Stimulated activated naive CD4-positive, alpha-beta T cell (primary cell): ENCODE measurements around the gene ST3GAL3.
A peak's percentile ranks its signal among the peaks of the same experiment; 100 is the strongest.

Experiments used
- DNase-seq, 6 experiments: peaks; one replicate each; lab custom pipeline; 2025; lab: John Stamatoyannopoulos, UW

Gene ST3GAL3

GRCh38 chr1:43913666-43914360 lies 206.5 kb downstream of the ST3GAL3 start:
- DNase-seq = no peak

- no peak for DNase-seq
These were observed 207.5 kb downstream of the ST3GAL3 start for GRCh38 chr1:43914576-43915525.

DNA sequence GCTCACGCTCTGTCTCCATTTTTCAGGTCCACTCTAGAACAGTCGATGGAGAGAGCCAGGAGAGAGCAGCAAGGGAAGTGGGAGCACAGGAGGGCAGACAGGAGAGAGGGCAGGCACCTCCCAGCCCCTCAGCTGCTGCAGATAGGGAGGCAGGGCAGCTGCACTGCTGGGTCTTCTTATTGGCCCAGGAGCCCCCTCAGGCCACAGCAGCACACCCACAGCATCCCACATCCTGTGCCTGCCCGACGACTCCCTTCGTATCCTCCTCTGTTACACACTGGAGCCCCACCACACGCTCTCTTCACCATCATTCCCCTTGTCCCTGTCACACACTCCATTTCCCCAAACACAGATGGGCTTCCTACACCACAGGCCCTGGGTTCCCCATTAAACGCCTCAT lies 212.6 kb downstream of the ST3GAL3 start:
- no peak for DNase-seq

GRCh38 chr1:43921022-43921421 lies 213.7 kb downstream of the ST3GAL3 start:
- DNase-seq = no peak

- no peak for DNase-seq
These were observed 217.2 kb downstream of the ST3GAL3 start for GRCh38 chr1:43924516-43924915.

DNA sequence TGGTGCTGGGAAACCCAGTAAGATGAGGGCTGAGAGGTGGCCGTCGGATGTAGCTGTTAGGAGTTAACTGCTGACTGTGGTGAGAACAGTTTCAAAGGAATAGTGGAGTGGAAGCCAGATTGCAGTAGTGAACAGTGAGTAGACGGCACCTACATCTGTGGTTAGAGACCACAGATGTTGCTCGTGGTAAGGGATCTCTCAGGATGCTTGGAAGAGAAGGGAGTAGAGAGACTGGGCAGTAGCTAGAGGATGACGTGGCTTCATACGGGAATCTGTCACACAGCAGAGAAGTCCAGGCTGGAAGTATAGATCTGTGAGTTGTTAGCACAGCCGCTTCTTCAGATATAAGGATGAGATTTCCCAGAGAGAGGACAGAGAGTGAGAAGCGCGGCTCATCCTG lies 218.5 kb downstream of the ST3GAL3 start:
- no peak for DNase-seq

- no peak for DNase-seq
These were observed 223.0 kb downstream of the ST3GAL3 start for GRCh38 chr1:43930168-43930948.

DNA sequence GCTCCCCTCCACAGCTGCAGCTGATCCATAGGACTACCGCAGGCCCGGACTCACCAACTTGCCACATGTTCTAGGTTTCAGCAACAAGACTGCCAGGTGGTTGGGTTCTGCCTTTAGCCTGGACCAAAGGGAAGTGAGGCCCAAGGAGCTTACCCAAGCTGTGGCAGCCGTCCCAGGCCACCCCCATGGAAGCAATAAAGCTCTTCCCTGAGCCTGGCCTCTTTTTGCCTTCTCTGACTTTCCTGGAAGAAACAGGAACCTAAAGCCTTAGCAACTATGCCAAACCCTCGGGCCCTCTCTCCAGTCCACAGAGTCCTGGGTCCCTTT lies 223.6 kb downstream of the ST3GAL3 start:
- DNase-seq = no peak

DNA sequence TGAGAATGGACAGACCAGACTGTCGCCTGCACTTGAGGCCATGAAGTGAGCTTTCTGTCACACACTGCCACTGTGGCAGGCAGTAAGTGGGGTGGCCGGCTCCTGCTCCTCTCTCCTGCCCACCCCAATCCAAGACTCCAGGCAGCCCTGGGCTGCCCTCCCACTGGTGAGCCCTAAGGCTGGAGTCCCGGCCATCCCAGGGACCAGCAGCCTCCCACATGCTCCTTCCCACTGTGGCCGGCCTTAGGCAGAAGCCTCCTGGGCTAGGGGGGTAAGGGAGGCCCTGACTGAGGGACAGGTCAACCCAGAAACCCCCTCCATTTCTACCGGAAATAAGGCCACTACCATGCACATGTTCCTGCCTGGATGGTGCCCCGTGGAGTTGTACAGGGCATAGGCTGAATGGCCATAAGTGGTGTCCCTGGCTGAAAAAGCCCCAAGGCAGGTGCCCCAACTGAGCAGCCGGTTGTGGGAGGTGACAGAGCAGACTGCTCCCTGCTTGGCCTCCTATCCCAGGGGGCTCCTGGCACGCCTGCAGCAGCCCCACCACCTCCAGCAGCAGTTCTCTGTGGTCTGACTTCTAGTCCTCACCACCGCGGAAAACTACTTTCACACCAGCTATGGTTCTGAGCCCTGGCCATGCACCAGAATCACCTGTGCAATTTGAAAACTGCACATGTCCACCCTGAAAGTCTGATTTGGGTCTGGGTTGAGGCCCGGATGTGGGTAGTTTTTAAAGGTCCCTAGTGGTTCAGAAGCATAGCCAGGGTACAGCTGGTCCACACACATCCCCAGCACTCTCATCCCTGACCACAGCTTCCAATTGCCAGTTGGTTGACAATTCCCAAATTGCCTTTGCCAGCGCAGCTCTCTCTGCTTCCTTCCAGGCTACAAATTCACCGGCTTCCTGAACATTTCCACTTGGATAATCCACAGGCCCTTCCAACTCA lies 224.7 kb downstream of the ST3GAL3 start:
- no peak for DNase-seq

DNA sequence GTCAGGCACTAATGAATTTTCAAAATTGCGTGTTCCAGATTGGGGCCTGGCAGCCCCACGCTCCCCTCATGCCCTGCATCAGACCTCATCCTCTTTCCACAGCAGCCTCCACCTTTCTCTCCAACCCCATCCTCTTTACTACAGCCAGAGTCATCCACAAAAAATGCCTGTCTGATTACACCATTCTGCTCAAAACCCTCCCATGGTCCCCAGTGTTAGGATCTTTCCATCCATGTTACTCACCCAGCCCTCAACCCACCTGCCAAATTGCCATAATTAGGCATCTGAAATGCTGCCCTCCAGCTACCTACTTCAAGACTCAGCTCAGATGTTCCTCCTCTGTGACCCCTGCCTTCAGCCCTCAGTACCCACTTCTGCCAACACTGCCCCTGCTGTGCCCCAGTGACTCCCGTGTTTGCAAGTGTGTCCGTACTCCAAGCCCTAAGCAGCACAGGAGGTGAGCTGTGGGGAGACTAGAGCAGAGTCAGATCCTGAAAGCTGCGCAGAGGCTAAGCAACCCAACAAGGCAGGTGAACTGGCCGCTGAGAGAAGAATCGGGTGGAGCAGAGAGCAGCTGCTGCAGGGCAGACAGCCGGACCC lies 225.6 kb downstream of the ST3GAL3 start:
- peak in 1 of 6 experiments; percentile 6 for DNase-seq

DNA sequence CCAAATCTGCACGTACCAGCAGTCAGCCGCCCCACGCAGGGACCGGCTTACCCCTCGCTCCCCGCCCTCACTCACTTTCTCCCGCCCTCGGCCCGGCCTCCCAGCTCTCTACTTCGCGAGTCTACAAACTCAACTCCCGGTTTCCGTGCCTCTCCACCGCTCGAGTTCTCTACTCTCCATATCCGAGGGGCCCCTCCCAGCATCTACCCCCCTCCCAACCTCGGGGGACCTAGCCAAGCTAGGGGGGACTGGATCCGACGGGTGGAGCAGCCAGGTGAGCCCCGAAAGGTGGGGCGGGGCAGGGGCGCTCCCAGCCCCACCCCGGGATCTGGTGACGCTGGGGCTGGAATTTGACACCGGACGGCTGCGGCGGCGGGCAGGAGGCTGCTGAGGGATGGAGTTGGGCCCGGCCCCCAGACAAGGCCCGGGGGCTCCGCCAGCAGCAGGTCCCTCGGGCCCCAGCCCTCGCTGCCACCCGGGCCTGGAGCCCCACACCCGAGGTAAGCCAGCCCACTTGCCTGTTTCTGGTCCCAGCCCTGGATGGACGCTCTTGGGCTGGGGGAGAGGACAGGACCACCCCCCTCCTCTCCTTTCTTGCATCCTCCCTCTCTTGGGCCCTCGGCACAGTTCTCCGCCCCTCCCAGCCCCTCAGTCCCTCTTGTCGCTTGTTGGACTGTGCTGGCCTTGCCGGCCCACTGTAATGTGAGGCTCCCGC lies 226.2 kb downstream of the ST3GAL3 start, which contains the start of gene ARTN:
Gene ARTN (plus strand): TSS at position 416 of the 715 bp plus-strand sequence. CDS start 1,856 bp downstream, outside the sequence.
- DNase-seq = no peak

DNA sequence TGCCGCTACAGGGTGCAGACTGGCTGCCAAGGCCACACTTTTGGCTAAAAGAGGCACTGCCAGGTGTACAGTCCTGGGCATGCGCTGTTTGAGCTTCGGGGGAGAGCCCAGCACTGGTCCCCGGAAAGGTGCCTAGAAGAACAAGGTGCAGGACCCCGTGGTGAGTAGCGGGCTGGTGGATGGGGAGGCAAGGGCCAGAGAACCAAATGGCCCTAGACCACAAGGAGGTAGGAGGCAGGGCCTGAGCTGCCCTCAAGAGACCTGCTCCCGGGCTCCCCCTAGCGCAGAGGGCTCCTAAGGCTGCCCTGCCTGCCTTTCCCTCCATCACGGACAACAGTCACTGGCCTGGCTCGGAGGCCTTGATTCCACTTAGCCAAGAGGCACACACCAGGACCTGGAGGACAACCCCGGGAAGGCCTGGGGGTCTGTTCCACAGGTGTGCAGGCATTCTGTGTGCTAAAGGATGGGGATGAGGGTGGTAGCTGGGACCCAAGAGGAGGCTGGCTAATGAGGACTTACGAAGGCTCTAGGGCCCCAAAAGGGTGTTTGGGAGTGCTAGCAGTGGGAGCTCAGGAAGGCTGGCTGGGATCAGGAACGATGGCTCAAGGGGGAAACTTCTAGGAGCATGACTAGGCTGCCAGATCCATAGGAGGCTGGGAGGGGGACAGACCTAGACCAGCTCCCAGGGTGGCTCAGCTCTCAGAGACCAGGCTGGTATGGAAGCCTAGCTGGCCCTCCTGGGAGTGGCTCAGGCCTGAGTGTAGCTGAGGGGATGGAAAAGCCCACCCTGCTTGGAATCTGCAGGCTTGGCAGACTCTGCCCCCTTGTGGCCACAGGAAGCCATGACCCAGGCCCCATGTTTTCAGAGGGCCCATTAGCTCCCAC lies 227.0 kb downstream of the ST3GAL3 start:
- peak in 4 of 6 experiments; percentile 33 to 40 (median 36) for DNase-seq

DNA sequence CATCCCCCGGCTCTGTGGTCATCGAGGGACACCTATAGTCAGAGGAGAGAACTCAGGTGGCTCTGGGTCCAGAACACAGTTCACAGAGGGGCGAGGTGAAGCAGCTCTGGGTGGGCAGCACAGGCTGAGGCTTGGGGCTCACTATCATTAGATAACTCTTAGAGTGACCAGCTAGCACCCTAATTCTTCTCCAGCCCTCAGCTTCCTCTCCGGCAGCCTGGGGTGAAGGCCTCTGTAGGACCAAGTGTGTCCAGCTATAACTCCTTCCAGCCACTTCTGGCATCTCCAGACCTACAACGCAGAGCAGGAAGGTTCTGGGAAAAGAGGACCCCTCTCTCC lies 227.6 kb downstream of the ST3GAL3 start:
- DNase-seq = no peak

DNA sequence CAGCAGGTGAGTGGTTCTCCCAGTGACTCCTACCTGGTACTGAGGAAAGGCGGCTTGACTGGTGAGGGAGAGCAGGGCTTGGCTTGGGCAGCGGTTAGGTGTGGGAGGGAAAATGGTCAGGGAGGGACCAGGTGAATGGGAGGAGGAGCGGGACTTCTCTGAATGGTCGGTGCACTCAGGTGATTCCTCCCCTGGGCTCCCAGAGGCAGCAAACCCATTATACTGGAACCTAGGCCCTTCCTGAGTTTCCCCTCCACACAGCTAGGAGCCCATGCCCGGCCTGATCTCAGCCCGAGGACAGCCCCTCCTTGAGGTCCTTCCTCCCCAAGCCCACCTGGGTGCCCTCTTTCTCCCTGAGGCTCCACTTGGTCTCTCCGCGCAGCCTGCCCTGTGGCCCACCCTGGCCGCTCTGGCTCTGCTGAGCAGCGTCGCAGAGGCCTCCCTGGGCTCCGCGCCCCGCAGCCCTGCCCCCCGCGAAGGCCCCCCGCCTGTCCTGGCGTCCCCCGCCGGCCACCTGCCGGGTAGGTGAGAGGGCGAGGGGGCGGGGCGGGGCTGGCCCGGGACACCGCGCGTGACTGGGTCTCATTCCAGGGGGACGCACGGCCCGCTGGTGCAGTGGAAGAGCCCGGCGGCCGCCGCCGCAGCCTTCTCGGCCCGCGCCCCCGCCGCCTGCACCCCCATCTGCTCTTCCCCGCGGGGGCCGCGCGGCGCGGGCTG lies 228.5 kb downstream of the ST3GAL3 start:
- no peak for DNase-seq

DNA sequence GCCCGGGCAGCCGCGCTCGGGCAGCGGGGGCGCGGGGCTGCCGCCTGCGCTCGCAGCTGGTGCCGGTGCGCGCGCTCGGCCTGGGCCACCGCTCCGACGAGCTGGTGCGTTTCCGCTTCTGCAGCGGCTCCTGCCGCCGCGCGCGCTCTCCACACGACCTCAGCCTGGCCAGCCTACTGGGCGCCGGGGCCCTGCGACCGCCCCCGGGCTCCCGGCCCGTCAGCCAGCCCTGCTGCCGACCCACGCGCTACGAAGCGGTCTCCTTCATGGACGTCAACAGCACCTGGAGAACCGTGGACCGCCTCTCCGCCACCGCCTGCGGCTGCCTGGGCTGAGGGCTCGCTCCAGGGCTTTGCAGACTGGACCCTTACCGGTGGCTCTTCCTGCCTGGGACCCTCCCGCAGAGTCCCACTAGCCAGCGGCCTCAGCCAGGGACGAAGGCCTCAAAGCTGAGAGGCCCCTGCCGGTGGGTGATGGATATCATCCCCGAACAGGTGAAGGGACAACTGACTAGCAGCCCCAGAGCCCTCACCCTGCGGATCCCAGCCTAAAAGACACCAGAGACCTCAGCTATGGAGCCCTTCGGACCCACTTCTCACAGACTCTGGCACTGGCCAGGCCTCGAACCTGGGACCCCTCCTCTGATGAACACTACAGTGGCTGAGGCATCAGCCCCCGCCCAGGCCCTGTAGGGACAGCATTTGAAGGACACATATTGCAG lies 229.3 kb downstream of the ST3GAL3 start:
- peak in 2 of 6 experiments; percentile 3 to 13 for DNase-seq

DNA sequence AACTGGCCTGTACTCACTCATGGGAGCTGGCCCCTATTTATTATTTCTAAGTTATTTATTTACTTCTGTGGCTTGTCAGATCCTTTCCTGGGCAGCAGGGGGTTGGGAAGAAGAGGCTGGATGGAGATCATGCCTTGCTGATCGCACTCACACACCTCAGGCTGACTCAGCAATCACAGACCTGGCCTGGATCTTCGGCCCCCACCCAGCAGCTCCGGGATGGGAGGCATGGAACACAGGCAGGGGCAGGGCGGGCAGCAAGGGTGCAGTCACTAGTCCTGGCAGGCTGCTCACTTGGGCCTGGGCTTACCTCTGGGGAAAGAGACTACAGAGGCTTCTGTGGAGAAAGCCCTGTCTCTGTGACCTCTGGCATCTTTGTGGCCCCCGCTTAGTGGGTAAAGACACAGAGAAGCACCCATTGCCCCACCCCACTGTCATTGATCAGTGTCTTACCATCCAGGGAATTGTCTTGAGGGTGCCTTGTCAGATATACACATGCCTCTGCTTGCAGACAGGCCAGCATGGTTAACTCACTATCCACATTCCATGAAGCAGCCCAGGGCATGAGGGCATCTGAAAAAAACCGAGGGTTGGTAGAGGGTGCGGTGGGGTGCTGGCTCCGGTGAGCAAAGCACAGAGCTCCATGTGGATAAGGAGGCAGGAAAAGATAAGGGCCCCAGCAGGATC lies 230.0 kb downstream of the ST3GAL3 start:
- no peak for DNase-seq

DNA sequence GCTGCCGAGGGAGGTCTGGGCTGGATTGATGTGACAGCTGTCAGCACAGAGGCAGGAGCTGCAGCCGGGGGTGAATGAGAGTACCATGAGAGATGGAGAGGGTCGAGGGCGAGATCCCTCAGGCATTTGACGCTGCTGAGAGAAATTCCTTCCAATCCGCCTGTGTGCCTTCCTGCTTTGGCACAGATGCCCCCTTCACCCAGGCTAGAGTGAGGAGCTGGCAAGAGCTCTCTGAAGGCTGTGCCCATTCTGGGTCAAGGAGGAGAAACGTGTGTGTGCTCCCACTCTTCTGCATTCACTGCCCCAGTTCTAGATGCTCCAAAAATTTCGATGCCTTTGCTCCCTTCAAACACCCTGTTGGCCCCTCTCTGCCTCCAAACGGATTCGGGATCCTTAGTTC lies 231.0 kb downstream of the ST3GAL3 start:
- DNase-seq = no peak
